Left forelimb (tissue), 1 donor: Measurements from ENCODE around the gene ZNF726.
"Not testable (repeated sequence)": the region's sequence is repeated elsewhere in the genome, so short reads cannot be mapped to it uniquely, and the experiment has no call there.

Source experiments
- DNase-seq: peaks from one replicate; pipeline ENCODE4 v3.0.0-alpha.2; 2018; ENCODE audit warnings: low spot score

ZNF726 gene

DNA sequence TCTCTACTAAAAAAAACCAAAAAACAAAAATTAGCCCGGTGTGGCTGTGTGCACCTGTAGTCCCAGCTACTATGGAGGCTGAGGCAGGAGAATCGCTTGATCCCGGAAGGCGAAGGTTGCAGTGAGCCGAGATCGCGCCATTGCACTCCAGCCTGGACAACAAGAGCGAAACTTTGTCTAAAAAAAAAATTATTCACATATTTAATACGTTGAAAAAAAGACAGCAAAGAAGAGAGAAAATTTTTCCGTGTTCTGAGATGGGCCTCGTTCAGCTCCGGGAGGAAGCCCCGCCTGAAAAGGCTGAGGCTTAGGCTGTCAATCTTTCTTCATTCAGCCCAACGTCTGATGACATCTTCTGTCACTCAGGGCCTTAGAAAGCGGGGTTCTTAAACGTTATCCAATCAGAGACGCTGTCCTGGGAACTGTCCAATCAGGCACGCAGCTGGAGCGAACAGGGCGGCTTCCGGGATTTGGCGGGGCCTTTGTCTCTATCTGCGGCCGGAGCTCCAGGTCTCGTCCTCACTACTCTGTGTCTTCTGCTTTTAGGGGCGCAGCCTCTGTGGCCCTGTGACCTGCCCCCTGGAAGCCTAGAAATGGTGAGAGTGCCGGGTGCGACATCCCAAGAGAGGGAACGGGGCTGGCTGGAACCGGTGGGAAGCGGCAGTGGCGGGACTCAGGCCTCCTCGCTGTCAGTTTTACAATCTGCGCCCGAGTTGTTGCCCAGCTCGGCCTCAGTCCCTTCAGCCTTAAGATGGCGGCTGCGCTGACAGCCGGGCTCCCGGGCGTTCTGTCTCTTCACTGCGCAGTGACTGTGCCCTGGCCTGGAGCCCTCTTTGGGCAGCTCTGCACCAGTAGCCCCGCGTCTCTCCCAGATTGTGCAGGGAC, at the start of gene ZNF726:
Gene ZNF726 (plus strand): TSS at position 485 of the 885 bp plus-strand sequence. CDS start 109 bp downstream, at position 594.
- peak; percentile 92 for DNase-seq

DNA sequence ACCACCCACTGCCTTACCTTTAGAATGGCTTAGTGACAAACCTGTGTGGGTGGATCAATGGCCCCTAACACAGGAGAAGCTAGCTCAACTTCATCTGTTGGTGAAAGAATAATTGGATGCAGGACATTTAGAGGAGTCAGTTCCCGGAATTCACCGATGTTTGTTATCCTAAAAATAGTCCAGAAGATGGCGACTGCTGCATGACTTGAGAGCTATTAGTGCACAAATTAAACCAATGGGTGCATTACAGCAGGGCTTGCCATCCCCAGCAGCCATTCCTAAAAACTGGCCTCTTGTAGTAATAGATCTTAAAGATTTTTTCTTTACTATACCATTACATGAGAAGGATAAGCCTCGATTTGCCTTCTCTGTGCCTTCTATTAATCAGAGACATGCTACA, 46.8 kb upstream of the ZNF726 start:
- DNase-seq, result no peak

DNA sequence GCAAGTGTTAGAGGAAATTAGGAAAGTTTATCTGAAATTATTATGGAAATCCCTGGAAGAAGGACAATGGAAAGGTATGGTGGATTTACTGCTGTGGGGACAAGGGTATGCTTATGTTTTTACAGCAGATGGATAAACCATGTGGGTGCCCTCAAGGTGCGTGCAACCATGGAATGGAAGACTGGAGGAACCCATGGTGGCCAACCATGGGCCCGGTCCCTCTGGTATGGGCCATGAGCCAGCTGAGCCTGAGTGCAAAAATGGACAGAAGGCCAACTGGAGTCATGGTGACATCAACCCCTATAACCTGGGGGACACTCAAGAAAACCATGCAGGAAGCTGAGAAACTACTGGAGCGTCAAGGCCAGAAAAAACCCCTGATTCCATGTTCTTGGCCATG, 46.1 kb upstream of the ZNF726 start:
- DNase-seq, result no peak

DNA sequence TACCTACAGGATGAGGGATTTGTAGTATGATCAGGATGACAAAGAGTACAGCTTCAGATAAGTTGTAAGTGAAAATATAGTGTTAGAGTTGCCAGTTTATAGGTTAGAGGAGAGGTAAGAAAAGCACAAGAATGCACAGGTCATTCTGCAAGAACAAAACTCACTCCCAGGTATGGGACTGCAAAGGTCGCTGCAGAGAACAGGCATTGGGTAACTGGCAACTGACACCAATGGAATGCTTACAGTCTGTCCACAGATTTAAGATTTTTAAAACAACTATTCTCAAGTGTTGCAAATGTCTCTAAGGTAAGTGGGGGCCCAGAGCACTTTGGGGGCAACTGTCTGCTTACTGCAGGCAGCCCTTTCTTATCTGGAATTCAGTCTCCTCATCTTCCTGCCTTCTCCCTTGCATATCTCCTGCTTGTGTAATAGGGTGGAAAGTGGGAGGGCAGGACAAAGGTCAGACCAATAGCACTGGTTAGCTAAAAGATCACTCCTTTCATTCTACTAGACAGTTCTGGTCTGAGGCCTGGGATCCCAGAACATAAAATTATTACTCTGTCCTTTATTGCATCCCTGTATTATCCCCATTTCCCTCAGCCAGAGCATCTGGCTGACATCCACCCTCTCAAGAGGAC, 42.3 kb upstream of the ZNF726 start:
- DNase-seq, result no peak

GRCh38 chr19:23876261-23876660, 38.4 kb upstream of the ZNF726 start:
- no peak for DNase-seq

DNA sequence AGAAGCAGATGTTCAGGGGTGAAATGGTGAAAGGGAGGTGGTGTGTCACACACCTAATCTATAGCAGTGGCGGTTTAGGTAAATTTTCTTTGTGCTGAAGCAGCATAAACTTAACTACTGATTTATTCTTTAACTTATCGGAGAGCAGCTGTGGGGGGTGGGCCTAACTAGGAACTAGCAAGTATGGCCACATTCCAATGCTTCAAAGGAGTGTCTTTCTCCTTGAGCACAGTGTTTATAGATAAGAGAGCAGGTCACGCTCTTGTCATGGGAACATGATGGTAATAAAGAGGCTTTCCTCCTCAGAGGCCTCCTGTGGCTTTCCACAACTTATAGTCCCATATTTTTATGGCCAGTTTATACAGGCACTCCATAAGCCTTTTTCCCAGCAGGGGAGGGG, 37.9 kb upstream of the ZNF726 start:
- not testable (repeated sequence) for DNase-seq

DNA sequence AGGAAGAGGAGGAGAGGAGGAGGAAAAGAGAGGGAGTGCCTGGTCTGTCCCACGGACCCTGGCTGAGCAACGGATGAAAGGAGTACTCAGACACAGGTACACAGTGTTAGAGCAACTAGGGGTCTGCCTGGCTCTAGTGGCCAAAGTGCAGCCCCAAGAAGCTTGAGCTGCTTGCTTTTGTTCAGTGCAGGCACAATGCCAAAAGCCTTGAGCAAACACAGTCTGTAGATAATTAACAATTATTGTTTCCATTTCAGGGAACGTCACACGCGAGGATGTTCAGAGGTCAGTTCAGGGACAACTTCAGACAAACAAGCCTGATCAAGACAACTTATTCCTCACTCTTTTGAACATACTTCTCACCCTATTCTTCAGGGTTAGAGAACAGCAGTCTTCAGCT, 32.2 kb upstream of the ZNF726 start:
- DNase-seq, result no peak

GRCh38 chr19:23884363-23884762, 30.3 kb upstream of the ZNF726 start:
- no peak for DNase-seq

DNA sequence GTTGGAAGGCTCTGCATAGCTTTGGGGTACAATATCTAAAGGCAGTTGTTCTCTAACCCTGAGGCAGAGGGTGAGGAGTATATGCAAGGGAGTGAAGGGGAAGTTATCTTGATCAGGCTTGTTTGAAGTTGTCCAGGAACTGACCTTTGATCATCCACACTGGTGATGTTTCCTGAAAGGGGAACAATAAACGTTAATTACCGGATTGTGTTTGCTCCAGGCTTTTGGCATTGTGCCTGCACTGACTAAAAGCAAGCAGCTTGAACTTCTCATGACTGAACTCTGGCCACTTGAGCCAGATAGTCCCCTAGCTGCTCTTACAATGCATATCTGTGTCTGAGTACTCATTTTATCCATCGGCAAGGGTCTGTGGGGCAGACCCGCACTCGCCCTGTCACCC, 27.0 kb upstream of the ZNF726 start:
- DNase-seq, result no peak

DNA sequence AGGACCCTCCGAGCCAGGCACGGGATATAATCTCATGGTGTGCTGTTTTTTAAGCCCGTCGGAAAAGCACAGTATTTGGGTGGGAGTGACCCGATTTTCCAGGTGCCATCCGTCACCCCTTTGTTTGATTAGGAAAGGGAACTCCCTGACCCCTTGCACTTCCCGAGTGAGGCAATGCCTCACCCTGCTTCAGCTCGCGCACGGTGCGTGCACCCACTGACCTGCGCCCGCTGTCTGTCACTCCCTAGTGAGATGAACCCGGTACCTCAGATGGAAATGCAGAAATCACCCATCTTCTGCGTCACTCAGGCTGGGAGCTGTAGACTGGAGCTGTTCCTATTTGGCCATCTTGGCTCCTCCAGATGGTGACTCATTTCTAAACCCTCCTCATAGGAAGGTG, 18.6 kb upstream of the ZNF726 start:
- DNase-seq, result not testable (repeated sequence)

- no peak for DNase-seq
Measured at GRCh38 chr19:23896912-23897311, 17.8 kb upstream of the ZNF726 start.

DNA sequence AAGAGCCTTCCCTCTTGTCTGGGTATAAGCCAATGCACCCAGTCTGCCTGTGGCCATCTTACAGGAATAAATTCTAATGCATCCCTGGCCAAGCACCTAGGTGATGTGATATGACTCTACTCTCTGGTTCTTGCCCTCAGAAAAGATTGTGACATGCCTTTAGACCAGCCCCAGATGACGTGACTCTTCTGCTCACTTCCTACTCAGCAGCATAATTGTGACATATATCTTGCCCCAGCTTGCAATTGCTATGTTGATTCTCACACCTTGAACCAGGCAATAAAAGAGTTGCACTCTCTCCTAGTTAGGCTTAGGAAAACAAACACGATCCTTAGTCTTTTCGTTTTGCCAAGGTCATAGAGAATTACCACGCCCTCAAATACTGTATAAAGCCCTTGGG, 13.3 kb upstream of the ZNF726 start:
- no peak for DNase-seq

DNA sequence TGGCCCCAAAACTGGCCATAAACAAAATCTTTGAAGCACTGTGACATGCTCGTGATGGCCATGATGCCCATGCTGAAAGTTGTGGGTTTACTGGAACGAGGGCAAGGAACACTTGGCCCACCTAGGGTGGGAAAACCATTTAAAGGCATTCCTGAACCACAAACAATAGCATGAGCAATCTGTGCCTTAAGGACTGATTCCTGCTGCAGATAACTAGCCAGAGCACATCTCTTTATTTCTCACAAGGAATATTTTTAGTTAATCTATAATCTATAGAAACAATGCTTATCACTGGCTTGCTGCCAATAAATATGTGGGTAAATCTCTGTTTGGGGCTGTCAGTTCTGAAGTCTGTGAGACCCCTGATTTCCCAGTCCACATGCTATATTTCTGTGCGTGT, 10.3 kb upstream of the ZNF726 start:
- DNase-seq, result no peak

DNA sequence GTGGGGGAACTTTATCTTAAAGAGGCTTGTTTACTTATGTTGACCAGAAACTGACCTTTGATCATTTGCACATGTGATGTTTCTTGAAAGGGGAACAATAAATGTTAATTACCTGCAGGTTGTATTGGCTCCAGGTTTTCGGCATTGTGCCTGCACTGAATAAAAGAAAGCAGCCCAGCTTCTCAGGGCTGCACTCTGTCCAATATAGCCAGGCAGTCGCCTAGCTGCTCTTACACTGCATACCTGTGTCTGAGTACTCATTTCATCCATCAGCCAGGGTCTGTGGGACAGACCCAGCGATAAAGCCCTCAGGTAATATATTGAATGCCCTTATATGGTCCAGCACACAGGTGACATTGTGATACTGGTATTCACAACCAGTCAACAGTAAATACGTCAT, 8.9 kb upstream of the ZNF726 start:
- DNase-seq, result no peak

- DNase-seq, result no peak
Measured at GRCh38 chr19:23906835-23907234, 7.9 kb upstream of the ZNF726 start.

- DNase-seq, result no peak
Measured at GRCh38 chr19:23908165-23908564, 6.5 kb upstream of the ZNF726 start.

GRCh38 chr19:23909222-23909621, 5.5 kb upstream of the ZNF726 start:
- DNase-seq, result no peak

GRCh38 chr19:23913931-23914330, 755 bp upstream of the ZNF726 start:
- no peak for DNase-seq

GRCh38 chr19:23916991-23917390, 2.3 kb downstream of the ZNF726 start:
- DNase-seq, result no peak

DNA sequence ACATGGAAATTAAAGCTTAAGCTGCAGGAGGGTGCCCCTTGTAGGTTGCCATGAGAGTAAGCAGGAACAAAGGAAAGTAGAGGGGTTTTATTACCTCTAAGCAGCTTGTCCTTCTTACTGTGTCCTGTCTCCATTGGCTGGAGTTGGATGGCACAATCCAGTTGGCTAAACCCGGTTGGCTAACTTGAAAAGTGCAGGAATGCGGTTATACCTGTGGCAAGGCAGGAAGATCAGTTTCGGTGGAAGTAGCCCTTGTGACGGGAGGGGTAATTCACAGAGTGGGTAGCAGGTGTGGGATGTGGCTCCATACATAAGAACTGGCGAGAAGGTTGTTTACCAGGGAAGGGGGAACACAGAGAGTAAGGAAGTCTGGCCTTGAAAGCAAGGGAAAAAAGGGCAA, 3.2 kb downstream of the ZNF726 start:
- no peak for DNase-seq

- no peak for DNase-seq
Measured at GRCh38 chr19:23925285-23925684, 10.6 kb downstream of the ZNF726 start.

DNA sequence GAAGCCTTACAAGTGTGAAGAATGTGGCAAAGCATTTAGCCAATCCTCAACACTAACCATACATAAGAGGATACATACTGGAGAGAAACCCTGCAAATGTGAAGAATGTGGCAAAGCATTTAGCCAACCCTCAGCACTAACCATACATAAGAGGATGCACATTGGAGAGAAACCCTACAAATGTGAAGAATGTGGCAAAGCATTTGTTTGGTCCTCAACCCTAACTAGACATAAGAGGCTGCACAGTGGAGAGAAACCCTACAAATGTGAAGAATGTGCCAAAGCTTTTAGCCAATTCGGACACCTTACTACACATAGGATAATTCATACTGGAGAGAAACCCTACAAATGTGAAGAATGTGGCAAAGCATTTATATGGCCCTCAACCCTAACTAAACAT, 18.2 kb downstream of the ZNF726 start:
- DNase-seq, result no peak

- not testable (repeated sequence) for DNase-seq
Measured at GRCh38 chr19:23937031-23937430, 22.3 kb downstream of the ZNF726 start.

- DNase-seq, result no peak
Measured at GRCh38 chr19:23943411-23943810, 28.7 kb downstream of the ZNF726 start.
